NB4 (cell line): Measurements from ENCODE around the gene CALD1.

ENCODE experiments used
- MAX ChIP-seq: IDR thresholded peaks from 2 replicates; pipeline ENCODE4 v1.6.1; 2011; ENCODE audit warnings: low read depth, low read length
- MYC ChIP-seq: IDR thresholded peaks from 2 replicates; pipeline ENCODE4 v1.6.1; 2011; ENCODE audit warnings: low read depth, low read length
- POLR2A ChIP-seq: IDR thresholded peaks from 2 replicates; pipeline ENCODE4 v1.6.1; 2011; ENCODE audit warnings: mild to moderate bottlenecking; ENCODE audit not compliant: insufficient read length; ENCODE audit errors: extremely low read depth
- TF ChIP-seq, protein P1 (sequence below): IDR thresholded peaks from one replicate; pipeline ENCODE4 v1.5.1; 2012; ENCODE audit warnings: low read depth, low read length

DNA sequence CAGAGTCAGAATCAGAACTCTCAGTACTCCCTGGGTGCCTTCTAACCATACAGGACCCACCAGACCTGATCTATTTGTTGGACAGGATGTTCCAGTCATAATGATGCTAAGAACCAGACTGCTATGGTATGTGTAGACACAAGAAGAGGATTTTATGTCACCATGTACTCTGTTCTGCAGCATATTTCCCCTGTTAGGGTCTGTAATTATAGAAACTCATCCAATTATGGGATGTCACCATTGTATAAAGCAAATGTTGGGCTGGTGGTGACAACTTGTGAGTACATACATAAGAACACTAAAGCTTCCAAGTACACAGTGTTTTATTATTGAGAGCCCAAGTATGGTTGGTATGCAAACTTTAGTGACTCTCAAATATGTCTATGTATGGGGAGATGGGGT is 139.8 kb downstream of the CALD1 start:
- TF ChIP-seq POLR2A (no peak), MAX (no peak), MYC (no peak)
- TF ChIP-seq, protein P1, sequence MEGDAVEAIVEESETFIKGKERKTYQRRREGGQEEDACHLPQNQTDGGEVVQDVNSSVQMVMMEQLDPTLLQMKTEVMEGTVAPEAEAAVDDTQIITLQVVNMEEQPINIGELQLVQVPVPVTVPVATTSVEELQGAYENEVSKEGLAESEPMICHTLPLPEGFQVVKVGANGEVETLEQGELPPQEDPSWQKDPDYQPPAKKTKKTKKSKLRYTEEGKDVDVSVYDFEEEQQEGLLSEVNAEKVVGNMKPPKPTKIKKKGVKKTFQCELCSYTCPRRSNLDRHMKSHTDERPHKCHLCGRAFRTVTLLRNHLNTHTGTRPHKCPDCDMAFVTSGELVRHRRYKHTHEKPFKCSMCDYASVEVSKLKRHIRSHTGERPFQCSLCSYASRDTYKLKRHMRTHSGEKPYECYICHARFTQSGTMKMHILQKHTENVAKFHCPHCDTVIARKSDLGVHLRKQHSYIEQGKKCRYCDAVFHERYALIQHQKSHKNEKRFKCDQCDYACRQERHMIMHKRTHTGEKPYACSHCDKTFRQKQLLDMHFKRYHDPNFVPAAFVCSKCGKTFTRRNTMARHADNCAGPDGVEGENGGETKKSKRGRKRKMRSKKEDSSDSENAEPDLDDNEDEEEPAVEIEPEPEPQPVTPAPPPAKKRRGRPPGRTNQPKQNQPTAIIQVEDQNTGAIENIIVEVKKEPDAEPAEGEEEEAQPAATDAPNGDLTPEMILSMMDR, result no peak
